ENCODE results near the gene EDC4.

DNA sequence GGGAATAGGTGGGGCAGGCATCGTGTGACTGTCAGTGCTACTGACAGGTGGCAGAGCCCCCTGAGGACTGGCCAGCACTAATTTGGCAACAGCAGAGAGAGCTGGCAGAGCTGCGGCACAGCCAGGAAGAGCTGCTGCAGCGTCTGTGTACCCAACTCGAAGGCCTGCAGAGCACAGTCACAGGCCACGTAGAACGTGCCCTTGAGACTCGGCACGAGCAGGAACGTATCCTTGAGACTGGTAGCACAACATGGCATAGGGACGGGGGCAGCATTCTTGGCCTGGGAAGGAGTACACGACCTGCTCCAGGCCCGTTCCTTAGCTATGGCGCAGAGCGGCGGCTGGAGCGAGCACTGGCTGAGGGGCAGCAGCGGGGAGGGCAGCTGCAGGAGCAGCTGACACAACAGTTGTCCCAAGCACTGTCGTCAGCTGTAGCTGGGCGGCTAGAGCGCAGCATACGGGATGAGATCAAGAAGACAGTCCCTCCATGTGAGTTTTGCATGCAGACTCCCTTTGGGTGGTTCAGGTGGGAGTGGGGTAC lies 8.8 kb downstream of the EDC4 start:
- no peak for TF ChIP-seq ZNF24 (tag by site-specific recombination; IDR thresholded peaks at IDR 0.05)
- TF ChIP-seq, protein P1, sequence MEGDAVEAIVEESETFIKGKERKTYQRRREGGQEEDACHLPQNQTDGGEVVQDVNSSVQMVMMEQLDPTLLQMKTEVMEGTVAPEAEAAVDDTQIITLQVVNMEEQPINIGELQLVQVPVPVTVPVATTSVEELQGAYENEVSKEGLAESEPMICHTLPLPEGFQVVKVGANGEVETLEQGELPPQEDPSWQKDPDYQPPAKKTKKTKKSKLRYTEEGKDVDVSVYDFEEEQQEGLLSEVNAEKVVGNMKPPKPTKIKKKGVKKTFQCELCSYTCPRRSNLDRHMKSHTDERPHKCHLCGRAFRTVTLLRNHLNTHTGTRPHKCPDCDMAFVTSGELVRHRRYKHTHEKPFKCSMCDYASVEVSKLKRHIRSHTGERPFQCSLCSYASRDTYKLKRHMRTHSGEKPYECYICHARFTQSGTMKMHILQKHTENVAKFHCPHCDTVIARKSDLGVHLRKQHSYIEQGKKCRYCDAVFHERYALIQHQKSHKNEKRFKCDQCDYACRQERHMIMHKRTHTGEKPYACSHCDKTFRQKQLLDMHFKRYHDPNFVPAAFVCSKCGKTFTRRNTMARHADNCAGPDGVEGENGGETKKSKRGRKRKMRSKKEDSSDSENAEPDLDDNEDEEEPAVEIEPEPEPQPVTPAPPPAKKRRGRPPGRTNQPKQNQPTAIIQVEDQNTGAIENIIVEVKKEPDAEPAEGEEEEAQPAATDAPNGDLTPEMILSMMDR (tag by site-specific recombination; IDR thresholded peaks at IDR 0.05): no peak
